CD14-positive monocyte (primary cell): Measurements from ENCODE around the gene LAMB4. TPM values are rescaled to one million over a fixed set of nuclear protein-coding genes. Genes with fewer than 3 reads are reported as not detected.

ENCODE experiments used
- DNase-seq, 3 donors: peaks; one replicate each; pipeline ENCODE4 v3.0.0-alpha.2; 2011 to 2022
- H2AFZ ChIP-seq: 2 replicates; pipeline ENCODE4 v1.6.0; 2012; ENCODE audit warnings: mild to moderate bottlenecking, low read depth, low read length, inconsistent platforms; ENCODE audit not compliant: insufficient read depth, poor library complexity, severe bottlenecking
- H3K27ac ChIP-seq, 2 donors: 1 replicate in 1 of 2; 2 replicates in 1 of 2; pipeline ENCODE4 v1.5.1; 2012 to 2013; ENCODE audit warnings: low read length in 2 of 2, control low read depth in 1 of 2, inconsistent platforms in 1 of 2, low read depth in 1 of 2, mild to moderate bottlenecking in 1 of 2
- H3K27me3 ChIP-seq, 2 donors: one replicate each; pipeline versions ENCODE4 v1.6.0 to v1.6.1; 2011 to 2013; ENCODE audit warnings: low read length in 2 of 2; ENCODE audit not compliant: control insufficient read depth in 2 of 2, insufficient read depth in 2 of 2
- H3K36me3 ChIP-seq, 2 donors: replicated peaks in 1 of 2; 1 replicate in 1 of 2; 2 replicates in 1 of 2; pipeline versions ENCODE4 v1.5.1 to v1.6.1; 2012 to 2013; ENCODE audit warnings: low read length in 2 of 2, control low read depth in 1 of 2, inconsistent platforms in 1 of 2, mild to moderate bottlenecking in 1 of 2; ENCODE audit not compliant: insufficient read depth in 2 of 2, control insufficient read depth in 1 of 2
- H3K4me1 ChIP-seq, 2 donors: 1 replicate in 1 of 2; 2 replicates in 1 of 2; pipeline versions ENCODE4 v1.5.1 to v1.6.1; 2012 to 2013; ENCODE audit warnings: low read length in 2 of 2, control low read depth in 1 of 2, inconsistent platforms in 1 of 2, mild to moderate bottlenecking in 1 of 2, moderate library complexity in 1 of 2; ENCODE audit not compliant: insufficient read depth in 2 of 2, control insufficient read depth in 1 of 2
- H3K4me2 ChIP-seq: replicated peaks from 2 replicates; pipeline ENCODE3; 2012; ENCODE audit warnings: low read length, moderate library complexity, mild to moderate bottlenecking; ENCODE audit not compliant: poor library complexity, severe bottlenecking; ENCODE audit errors: extremely low read depth
- H3K4me3 ChIP-seq, 3 experiments: fragments of 200-600 bp in 1 of 3; sonication (generic) in 1 of 3; replicated peaks in 1 of 3; 1 replicate in 2 of 3; 2 replicates in 1 of 3; pipeline ENCODE4 v1.5.1; 2011 to 2013; ENCODE audit warnings: low read length in 3 of 3, mild to moderate bottlenecking in 3 of 3, control low read depth in 2 of 3, low read depth in 2 of 3, inconsistent platforms in 1 of 3, moderate library complexity in 1 of 3
- H3K79me2 ChIP-seq: 2 replicates; pipeline ENCODE4 v1.6.0; 2012; ENCODE audit warnings: mild to moderate bottlenecking, control low read depth, inconsistent platforms, low read length, moderate library complexity; ENCODE audit not compliant: insufficient read depth
- H3K9ac ChIP-seq: 2 replicates; pipeline ENCODE4 v1.6.0; 2017; ENCODE audit warnings: low read length, mild to moderate bottlenecking; ENCODE audit not compliant: insufficient read depth, poor library complexity, severe bottlenecking
- H3K9me3 ChIP-seq, 2 donors: replicated peaks in 1 of 2; 1 replicate in 1 of 2; 2 replicates in 1 of 2; pipeline versions ENCODE4 v1.5.1 to v1.6.1; 2012 to 2013; ENCODE audit warnings: low read length in 2 of 2, control low read depth in 1 of 2; ENCODE audit not compliant: control insufficient read depth in 1 of 2, insufficient read depth in 1 of 2
- H4K20me1 ChIP-seq: 2 replicates; pipeline ENCODE4 v1.6.0; 2012; ENCODE audit warnings: mild to moderate bottlenecking, low read length, control low read depth, moderate library complexity; ENCODE audit not compliant: insufficient read depth
- H3K27ac Mint-ChIP-seq, 7 donors: one replicate each; pipeline ENCODE4 v1.8.0; 2020; ENCODE audit warnings: mild to moderate bottlenecking in 7 of 7, mixed read lengths in 7 of 7, moderate library complexity in 6 of 7, inconsistent platforms in 2 of 7
- H3K27me3 Mint-ChIP-seq, 3 donors: one replicate each; pipeline ENCODE4 v1.8.0; 2021 to 2022; ENCODE audit warnings: low read depth in 3 of 3, mild to moderate bottlenecking in 3 of 3, mixed read lengths in 3 of 3, moderate library complexity in 3 of 3, inconsistent platforms in 1 of 3
- H3K36me3 Mint-ChIP-seq, 2 donors: one replicate each; pipeline ENCODE4 v1.8.0; 2020; ENCODE audit warnings: mixed read lengths in 2 of 2, inconsistent platforms in 1 of 2, mild to moderate bottlenecking in 1 of 2
- H3K4me1 Mint-ChIP-seq: one replicate; pipeline ENCODE4 v1.8.0; 2020; ENCODE audit warnings: mild to moderate bottlenecking, mixed read lengths
- H3K4me3 Mint-ChIP-seq, 2 donors: one replicate each; pipeline ENCODE4 v1.8.0; 2020; ENCODE audit warnings: mild to moderate bottlenecking in 2 of 2, mixed read lengths in 2 of 2, moderate library complexity in 1 of 2
- H3K9me3 Mint-ChIP-seq, 7 donors: one replicate each; pipeline ENCODE4 v1.8.0; 2020 to 2022; ENCODE audit warnings: mixed read lengths in 7 of 7, mild to moderate bottlenecking in 6 of 7, moderate library complexity in 6 of 7, inconsistent platforms in 2 of 7
- WGBS: methylation state at CpG from one replicate; pipeline ENCODE4 v1.1.5; 2013; ENCODE audit warnings: missing lambda C conversion rate; ENCODE audit not compliant: insufficient coverage; 5-methylcytosine and 5-hydroxymethylcytosine counted together
- intact Hi-C, 2 donors: fragments of 100-400 bp; cut with micrococcal nuclease; formaldehyde crosslinking; loops; one replicate each; pipeline versions ENCODE4 v1.15.0 to v1.15.1; 2023
- polyA plus RNA-seq, 3 donors: library from polyadenylated mRNA; depleted of rRNA in 1 of 3; unstranded in 2 of 3; stranded (reverse) in 1 of 3; fragments of 300-500 nt in 2 of 3; fragments of >200 nt in 1 of 3; fragmentation: Illumina TruSeq in 2 of 3; gene quantifications; 1 replicate in 2 of 3; 2 replicates in 1 of 3; pipeline ENCODE4 v1.2.3, GENCODE V29; 2012 to 2021
- TF ChIP-seq, protein P1 (sequence below): fragments of 200-600 bp; IDR thresholded peaks from one replicate; pipeline ENCODE4 v1.8.0; 2022; ENCODE audit warnings: antibody characterized with exemption, mild to moderate bottlenecking

Gene LAMB4
- polyA plus RNA-seq, 3 donors: not detected

DNA sequence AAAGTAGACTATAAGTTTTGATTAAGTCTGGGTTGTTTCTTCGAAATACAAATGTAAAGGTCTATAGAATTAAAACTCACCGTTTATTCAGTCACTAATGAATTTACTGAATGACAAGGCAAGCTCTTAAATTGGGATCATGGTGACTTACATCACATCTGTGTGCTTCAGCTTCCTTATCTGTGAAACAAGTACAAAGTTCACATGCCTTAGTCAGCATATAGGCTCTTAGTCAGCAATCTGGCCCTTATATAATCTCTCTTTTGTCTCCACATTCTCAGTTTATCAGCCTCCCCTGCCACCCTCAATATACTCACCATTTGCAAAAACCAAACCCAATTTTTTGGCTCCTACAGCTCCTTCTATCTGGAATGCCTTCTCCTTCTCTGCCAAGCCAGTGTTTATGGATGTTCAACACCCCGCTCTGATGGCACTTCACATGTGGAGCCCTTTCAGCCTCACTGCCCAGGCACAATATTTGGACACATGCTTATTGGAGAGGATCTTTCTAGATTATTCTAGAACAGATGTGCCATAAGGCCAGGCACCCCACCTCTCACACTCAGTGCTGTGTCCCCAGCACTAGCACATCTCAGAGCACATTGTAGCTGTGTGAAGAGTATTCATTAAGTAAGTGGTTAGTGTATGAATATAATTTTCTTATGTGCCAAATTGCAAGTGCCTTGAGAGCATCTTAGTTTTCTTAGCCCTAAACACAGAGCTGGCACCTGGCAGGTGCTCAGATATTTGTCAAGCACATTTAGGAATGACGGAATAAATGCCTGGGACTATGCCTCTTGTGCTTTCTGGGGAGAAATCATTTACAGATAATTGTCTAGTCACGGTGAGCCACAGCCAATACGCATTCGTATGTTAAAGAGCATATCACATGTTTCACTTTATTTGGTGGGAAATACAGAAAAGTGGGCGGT lies 117.4 kb downstream of the LAMB4 start:
- intact Hi-C loops: no loop called here
- no peak overlapping the region for H3K27ac ChIP-seq
- H3K36me3 Mint-ChIP-seq: no peaks in the 10 kb centered on the region

GRCh38 chr7:108010377-108010776 lies 119.8 kb downstream of the LAMB4 start:
- Histone ChIP-seq H3K9me3 (no peaks in the 10 kb centered on the region), H3K4me2 (no peak overlapping the region), H4K20me1 (no peaks in the 10 kb centered on the region), H3K36me3 (no peaks in the 10 kb centered on the region), H3K27ac (no peak overlapping the region), H3K4me3 (no peak overlapping the region), H3K79me2 (no peaks in the 10 kb centered on the region), H2AFZ (no peak overlapping the region), H3K9ac (no peak overlapping the region), H3K4me1 (no peaks in the 10 kb centered on the region), H3K27me3 (peaks cover 2 to 6% of the 10 kb centered on the region in 2 donors)
- H3K27me3 Mint-ChIP-seq: peaks cover 11 to 16% (median 13%) of the 10 kb centered on the region in 3 donors
- H3K4me3 Mint-ChIP-seq: no peak overlapping the region
- intact Hi-C loops: no loop called here
- H3K9me3 Mint-ChIP-seq: peaks cover 0 to 11% (median 0%) of the 10 kb centered on the region in 7 donors
- no peaks in the 10 kb centered on the region for H3K4me1 Mint-ChIP-seq
- no peaks in the 10 kb centered on the region for H3K36me3 Mint-ChIP-seq
- WGBS: no CpG with 5 or more reads among the region's 1 CpG
- no peak overlapping the region for H3K27ac Mint-ChIP-seq
- DNase-seq: no peak
- TF ChIP-seq, protein P1, sequence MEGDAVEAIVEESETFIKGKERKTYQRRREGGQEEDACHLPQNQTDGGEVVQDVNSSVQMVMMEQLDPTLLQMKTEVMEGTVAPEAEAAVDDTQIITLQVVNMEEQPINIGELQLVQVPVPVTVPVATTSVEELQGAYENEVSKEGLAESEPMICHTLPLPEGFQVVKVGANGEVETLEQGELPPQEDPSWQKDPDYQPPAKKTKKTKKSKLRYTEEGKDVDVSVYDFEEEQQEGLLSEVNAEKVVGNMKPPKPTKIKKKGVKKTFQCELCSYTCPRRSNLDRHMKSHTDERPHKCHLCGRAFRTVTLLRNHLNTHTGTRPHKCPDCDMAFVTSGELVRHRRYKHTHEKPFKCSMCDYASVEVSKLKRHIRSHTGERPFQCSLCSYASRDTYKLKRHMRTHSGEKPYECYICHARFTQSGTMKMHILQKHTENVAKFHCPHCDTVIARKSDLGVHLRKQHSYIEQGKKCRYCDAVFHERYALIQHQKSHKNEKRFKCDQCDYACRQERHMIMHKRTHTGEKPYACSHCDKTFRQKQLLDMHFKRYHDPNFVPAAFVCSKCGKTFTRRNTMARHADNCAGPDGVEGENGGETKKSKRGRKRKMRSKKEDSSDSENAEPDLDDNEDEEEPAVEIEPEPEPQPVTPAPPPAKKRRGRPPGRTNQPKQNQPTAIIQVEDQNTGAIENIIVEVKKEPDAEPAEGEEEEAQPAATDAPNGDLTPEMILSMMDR: no peak

More for the DNA sequence above, 117.4 kb downstream of the LAMB4 start:
- Histone ChIP-seq H3K4me3 (no peak overlapping the region), H3K4me2 (no peak overlapping the region), H3K9ac (no peak overlapping the region), H3K4me1 (no peaks in the 10 kb centered on the region), H3K79me2 (no peaks in the 10 kb centered on the region), H3K9me3 (no peaks in the 10 kb centered on the region), H3K36me3 (no peaks in the 10 kb centered on the region), H2AFZ (no peak overlapping the region), H4K20me1 (no peaks in the 10 kb centered on the region), H3K27me3 (no peaks in the 10 kb centered on the region)
- Mint-ChIP-seq H3K4me1 (no peaks in the 10 kb centered on the region), H3K4me3 (no peak overlapping the region), H3K27ac (no peak overlapping the region), H3K27me3 (peaks cover 1 to 5% (median 5%) of the 10 kb centered on the region in 3 donors), H3K9me3 (peaks cover 0 to 2% (median 0%) of the 10 kb centered on the region in 7 donors)
- no peak for DNase-seq
- TF ChIP-seq, protein P1: no peak
- 60% methylated on average over 2 of the region's 8 CpGs for WGBS
